ENCODE results near the gene VWA8.

The VWA8 gene

DNA sequence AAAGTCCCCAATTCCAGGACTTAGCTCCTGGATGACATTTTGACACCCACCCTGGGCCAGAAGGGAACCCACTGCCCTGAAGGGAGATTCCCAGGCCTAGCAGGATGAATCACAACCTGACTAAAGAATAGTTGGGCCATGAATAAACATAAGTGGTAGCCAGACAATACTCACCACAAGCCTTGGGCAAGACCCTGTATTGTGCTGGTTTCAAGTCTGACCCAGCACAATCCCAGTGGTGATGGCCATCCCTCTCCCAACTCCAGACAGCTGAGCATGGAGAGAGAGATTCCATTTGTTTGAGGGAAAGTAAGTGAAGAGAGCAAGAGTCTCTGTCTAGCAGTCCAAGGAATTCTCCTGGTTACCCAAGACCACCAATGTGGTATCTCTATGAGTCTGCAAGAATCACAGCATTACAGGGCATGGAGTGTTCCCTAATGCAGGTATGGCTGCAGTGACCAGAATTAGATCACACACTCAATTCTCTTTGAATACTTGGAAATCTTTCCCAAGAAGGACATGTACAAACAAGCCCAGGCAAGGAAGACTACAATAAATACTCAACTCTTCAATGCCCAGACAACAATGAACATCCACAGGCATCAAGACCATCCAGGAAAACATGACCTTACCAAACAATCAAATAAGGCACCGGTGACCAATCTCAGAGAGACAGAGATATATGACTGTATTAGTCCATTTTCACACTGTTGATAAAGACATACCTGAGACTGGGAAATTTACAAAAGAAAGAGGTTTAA lies 158.0 kb downstream of the VWA8 start:
- DNase-seq: no peak
- ATAC-seq: peak; percentile 23

DNA sequence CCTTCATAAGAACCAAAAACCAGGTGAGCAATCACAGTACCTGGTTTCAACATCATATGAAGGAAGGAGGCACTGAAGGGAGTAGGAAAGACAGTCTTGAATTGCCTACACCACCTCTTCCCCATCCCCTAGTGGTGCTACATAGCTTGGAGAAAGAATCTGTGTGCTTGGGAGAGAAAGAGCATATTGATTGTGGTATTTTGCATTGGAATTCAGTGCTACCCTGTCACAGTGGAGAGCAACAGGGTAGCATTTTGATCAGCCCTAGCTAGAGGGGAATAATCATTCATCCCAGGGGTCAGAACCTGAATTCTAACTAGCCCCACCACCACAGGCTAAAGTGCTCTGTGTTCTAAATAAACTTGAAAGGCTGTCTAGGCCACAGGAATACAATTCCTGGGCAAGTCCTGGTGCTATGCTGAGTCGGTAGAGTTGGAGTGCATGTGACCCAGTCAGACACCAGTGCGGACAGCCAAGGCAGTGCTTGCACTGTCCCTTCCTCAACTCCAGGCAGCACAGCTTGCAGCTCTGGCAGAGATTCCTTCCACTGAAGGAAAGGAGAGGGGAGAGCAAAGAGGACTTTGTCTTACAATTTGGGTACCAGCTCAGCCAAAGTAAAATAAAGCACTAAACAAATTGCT lies 158.7 kb downstream of the VWA8 start:
- no peak for ATAC-seq
- no peak for DNase-seq

DNA sequence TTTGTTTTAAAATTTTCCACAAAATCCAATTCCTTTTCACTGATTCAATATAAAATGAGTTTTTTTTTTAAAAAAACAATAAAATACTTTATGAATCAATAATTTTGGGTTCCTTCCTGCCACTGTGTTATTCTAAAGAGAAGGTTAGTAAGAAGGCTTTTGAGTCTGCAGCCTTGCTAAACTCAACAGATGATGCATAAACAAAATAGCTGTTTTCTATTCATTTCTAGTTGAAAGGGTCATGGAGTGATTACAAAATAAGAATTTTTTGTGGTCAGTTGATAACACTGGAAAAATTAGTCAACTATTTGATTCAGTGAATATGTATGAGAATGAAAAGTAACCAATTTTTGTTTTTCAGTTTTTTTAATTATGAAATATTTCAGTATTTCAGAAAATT lies 169.9 kb downstream of the VWA8 start:
- DNase-seq: no peak
- ATAC-seq: no peak

DNA sequence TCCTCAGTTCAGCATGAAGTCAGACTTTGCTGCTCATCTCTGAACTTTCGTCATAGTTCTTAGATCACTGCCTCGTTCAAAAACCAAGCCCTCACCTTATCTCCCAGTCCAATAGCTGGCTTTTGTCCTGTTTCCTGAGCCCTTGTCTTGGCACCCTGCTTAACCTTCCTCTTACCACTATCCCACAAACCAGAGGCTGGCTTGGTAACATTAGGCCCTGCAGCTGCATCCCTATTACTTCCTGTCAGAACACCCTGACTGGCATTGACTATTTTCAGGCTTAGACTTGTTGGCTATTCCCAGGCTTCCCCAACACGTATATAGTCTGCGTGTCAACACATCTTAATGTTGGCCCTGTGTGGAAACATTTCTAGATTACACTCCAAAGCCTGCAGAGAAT lies 172.4 kb downstream of the VWA8 start:
- DNase-seq (no peak), ATAC-seq (no peak)

DNA sequence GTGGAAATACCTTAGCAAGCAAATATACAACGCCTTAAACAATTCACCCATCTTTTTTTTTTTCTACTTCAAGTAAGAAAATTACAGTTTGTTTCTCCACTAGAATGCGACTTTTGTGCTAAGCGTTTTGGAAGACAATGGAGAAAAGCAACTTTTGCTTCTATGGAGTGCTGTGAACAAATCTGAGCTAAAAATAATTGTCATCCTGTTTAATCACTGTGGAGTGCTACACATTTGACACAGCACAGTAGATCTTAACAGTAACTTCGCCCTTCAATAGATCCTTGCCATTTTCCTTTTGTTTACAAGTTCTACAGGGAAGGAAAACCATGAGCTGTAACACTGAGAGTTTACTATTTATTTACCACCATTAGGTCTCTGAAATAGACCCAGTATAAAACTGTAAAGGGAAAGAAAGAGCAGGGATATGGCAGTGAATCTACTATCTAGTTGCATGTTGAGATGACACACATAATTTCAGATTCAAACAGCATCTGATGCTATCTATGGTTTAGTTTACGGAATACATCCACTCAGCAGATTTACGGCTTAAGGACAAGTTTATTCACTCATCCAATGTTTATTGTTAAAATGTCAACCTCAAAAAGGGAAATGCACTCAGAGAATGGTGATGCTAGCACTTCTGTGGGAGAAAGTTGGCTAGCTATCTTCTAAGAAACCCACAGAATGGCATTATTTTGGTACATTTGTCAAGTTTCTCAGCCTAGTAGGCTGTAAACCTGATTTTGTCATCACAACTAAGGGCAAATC lies 175.3 kb downstream of the VWA8 start:
- DNase-seq (no peak), ATAC-seq (no peak)

DNA sequence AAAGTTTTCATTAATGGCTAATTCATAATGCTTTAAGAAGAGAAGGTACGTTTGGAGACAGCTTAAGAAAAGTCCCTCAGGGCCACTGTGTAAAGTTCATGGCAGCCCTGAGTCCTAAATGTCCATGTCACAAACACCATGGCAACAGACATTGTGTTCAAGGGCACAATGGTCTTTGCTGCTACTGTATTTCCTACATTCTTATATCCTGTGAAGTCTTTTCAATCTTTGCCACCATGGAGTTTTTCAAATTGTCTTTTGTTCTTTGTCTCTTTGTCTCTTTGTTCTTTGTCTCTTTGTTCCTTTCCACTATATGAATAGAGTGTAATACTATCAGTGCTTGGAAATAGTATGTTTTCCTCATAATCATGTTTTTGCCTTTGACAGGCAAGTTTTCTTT lies 178.8 kb downstream of the VWA8 start:
- DNase-seq (no peak), ATAC-seq (no peak)

DNA sequence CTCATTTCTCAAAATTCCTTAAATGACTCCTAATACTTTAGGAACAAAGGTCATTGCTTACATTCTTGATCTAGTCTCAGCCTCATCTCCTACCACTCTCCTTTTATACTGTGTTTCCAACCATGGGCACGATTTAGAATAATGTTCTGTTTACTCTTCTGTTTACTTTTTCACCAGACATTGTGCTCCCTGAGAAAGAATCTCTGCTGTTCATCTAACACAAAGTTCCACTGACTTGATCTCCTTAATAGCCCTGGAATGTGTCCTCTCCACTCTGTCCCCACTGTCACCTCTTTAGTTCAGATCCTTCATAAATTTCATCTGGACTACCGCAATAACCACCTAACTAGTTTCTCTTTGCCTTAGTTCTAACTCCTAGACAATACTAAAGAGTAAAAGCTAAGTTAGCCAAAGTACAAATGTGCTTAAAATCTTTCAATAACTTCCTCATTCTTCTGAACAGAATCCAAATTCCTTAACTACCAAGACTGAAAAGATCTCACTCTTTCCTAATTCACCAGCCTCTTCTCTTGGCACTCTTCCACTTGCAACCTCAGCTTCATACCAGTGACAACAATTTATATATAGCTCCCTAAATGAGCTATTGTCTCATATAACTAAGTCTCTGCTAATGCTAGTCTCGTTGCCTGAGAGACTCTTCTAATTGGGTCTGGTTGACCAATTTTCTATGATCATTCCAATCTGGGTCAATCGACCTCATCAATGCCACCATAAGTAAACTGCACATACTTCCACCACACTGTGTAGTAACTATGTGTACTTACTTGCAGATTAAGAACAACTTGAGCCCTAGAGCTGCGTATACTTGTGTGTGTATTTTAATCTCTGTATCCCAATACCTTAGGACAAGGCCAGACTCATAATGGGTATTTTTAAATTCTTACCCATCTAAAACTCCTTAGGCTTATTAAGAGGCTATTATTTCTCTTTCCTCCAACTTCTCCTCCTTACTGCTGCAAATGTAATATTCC lies 179.9 kb downstream of the VWA8 start:
- DNase-seq (no peak), ATAC-seq (no peak)

DNA sequence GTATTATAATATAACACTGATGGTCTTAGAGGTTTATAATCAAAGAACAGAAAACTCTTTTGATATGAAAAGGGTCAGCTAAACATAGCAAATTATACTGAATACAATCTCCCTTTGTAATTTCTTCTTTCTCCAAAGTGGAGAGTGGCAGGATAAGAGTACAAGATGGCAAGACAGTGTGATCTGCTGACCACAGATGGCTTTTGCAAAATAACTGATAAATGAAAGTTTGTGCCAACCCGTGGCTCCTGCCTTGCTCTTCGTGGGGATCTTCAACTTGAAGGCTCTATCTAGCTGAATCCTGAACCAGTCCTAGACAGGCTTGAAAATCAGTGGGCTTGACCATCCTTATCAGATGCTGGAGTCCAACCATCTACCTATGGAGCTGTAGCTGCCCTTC lies 185.7 kb downstream of the VWA8 start:
- no peak for ATAC-seq
- DNase-seq: no peak

DNA sequence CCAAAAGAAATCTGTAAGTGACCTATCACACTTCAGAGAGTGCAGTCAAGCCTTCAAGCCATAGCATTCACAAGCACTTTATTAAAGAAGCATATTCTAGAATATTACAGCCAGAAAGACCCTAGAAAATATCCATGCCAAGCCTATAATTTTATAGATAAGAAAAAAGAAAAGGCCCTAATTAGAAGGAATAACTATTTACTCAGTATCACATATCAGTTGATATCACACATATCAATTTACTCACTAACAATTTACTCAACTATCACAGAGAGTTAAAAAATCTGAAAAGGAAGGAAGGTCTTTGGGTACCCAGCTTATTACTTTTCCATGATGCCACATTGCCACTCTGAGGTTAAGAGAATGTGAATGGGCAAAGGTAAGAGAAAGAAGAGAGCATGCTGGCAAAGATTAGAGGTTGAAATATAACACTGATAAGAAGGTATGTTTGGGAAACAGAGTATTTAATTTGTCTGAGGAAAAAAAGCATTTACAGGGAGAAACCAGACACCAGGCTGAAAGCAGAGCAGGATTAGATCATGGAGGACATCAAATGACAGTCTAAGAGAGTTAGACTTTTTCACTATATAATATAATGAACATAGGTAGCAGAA lies 186.2 kb downstream of the VWA8 start:
- DNase-seq (no peak), ATAC-seq (no peak)

DNA sequence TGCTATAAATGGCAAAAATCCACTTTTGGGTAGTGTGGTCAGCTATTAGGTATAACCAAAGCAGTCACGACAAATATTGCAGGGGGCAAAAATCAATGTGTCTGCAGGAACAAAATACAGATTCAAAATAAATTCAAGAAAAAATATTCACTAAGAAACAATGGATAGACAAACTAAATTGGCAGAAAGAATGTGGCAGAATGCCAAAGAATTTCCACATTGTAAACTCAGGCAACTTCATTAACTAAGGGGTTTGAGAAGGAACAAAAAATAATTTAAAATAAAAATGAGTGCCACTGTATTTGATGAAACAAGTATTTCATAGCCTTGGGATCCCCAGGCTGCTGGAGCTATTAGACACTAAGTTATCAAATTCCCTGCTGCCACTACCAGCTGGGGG lies 193.1 kb downstream of the VWA8 start:
- no peak for ATAC-seq

DNA sequence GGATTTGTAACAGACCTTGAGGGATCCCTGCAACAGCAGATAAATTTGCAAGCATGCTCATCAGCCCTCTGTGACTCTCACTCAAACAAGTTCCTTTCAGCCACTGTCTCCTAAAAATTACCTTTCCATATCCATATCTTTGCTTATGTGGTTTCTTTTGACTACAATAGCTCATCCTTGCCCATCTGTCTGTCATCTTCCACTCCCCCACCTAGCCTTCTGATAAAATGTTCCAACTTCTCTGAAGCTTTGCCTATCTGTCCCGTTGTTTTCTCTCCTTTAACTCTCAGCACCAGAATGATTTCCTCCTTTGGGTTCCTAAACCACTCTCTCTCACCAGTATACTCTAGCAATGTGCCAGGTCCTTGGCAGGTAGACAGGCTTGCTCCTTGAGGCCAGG lies 194.5 kb downstream of the VWA8 start:
- DNase-seq (no peak), ATAC-seq (no peak)

More for the DNA sequence above, 193.1 kb downstream of the VWA8 start:
- no peak for DNase-seq

DNA sequence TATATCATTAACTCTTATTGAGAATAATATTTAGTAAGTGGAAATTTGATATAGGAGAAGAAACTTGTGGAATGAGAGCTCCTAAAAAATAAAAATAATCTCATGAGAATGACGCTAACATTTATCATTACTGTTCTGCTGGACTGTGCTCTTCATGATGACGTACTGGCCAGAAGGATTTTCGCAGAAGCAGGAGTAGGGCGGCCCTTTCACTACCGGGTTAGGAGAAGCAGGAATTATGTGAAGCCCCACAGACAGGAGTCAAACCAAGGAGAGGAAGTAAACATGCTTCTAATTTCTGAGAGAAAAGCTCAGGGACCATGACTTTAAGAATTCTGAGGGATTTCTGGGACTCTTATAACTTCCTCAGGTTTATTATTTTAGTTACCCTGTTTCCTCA lies 195.1 kb downstream of the VWA8 start:
- no peak for ATAC-seq
- DNase-seq: no peak

DNA sequence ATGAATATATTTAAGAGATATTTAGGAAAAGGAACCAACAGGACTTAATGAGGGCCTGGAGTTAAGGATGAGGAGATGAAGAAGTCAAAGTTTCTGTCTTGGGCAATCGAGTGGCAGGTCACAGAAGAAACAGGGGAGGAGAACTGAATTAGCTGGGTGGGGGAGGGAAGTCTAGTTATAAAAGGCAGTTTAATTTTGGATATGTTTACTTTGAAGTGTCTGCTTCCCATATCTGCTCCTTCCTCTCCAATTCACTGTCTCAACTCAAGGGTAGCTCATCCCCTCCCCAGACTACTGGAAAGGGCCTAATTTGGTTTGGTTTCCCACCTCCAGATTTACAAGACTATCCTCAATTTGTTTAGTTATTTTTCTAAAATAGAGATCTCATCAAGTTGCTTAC lies 195.9 kb downstream of the VWA8 start:
- DNase-seq (no peak), ATAC-seq (no peak)

DNA sequence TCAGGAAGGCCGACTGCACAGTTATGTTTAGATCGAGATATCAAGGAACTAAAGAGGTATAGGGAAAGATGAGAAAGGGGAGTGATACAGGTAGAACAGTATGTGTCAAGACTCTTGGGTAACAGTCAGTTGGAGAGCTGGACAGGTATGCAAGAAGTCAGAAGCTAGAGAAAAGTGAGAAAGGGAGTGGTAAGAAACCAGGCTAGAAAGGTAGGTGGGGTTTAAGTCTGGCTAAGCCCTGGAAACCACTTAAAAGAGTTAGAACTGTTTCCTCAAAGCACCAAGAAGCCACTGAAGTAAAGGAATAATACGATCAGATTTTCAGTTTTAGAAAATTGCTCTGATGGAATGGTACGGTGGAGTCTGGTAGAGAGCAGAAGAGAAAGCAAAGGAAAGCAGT lies 196.4 kb downstream of the VWA8 start:
- ATAC-seq (no peak), DNase-seq (no peak)

DNA sequence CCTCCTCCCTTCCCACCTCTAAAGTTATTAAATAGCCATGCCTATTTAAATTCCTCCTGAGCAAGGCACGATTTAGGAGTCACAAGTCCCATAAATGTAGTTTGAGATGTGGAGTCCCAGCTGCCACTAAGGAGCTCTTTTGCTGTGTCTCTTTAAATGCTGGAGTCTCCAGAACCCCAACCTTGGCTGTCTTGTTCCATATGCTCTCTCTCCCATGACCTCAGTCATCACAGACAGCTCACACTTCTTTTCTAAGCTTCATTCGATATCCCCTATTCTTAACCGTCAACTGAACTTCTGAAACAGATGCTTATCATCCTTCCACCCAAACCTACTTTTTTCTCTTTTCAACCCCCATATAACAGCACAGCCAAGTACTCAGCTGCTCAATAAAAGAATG lies 197.1 kb downstream of the VWA8 start:
- no peak for DNase-seq
- no peak for ATAC-seq

DNA sequence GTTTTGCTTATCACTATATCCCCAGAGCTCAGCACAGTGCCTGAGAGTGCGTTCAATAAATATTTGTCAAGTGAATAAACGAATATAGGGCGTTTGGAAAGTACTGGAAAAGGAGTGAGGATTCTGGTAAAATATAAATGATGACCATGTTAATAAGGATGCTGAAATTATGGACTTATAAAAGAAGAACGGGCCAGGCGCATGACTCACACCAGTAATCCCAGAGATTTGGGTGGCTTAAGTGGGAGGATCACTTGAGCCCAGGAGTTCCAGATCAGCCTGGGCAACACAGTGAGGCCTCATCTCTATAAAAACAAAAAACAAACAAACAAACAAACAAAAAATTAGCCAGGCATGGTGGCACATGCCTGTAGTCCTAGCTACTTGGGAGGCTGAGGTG lies 198.1 kb downstream of the VWA8 start:
- DNase-seq (no peak), ATAC-seq (no peak)

DNA sequence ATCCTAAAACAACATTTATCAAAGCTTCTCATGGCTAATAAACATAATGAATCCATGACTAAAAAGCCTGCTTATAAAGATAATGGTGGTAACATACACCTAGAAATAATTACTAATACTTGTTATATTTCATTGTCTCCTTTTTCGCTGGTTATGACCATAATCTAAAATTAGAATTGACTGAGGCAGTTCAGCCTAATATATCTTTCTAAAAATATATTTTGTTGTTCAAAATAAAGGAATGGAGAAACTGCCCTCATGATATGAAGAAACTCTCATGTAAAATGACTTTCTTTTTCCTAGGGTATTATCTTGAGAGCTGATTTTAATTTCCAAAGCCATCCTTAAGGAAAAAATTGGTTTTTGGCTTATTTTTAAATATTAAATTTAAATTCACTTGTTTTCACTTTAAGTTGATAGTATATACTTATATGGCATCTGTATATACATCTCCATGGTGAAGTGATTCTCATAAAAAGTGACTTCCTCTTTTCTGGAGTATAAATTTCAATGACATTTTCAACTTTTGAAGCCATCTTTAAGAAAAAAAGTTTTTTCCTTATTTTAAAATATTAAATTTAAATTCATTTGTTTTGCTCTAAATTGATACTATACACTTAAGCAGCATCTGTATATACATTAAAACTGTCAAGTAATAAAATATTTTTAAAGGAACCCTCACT lies 204.6 kb downstream of the VWA8 start:
- DNase-seq (no peak), ATAC-seq (no peak)

DNA sequence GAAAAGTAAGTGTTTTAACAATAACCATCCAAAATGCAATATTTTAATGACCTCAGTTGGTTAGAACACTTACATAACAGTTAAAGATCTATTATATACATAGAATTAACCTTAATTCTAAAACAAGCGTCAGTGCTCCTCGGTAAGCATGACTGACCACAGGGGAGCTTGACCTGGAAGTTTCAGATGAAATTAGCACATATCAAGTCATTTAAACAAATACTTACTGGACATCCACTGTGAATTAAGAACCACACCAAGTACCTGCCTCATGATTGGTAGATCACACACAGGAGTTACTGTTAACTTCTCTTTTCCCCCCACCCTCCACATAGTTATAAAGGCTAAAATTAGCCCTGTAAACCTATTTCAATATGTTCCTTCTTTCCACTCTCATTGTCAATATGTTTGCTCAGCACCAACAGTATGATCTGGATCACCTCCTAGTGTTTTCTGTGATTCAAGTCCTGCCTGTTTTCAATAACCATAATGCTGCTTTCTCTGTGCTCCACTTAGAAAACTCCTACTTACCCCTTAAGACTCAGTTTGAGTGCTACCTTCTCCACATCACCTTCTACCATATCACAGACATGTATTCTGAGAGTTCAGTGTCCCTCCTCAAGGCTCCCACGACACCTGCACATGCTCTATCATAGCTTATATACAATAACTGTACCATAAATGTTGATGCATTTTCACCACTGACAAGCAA lies 209.0 kb downstream of the VWA8 start:
- no peak for DNase-seq
- no peak for ATAC-seq

DNA sequence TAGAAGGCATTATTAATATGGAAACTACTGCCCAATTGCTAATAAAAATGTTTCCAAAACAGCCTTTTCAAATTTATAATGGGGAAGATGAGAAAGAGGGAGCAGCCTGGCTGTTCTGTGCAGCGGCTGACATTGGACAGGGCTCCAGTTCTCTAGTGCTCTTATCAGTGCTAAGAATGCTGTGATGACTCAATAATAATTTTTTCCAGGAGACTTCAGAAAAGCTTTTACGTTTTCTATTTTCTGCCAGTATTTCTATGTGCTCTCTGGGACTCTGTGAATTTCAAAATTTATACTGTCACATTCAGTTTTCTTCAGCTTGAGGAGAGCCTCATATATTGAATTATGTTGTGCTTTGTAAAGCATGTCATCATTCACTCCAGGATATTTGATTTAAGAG lies 209.6 kb downstream of the VWA8 start:
- ATAC-seq (no peak), DNase-seq (no peak)

DNA sequence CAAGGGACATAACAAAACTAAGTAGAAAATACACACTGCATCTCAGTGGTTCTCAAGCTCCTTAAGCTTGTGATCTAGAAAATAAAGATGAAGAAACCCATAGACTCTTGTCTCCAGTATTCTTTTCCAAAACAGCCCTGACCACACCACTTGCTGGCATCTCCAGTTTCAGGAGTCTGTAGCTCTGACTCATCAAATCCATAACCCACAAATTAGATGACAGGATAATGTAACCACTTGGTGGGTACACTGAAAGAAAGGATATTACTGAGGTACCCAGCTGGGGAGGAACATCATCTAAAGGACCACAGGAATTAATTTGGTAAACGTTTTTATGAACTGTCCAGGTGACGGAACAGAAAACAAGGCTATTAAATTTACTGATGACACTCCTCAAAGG lies 214.7 kb downstream of the VWA8 start:
- ATAC-seq (peak; percentile 36), DNase-seq (no peak)
